Measurements from ENCODE around the gene UNC5CL. TPM values are rescaled to one million over a fixed set of nuclear protein-coding genes. Genes with fewer than 3 reads are reported as not detected.

UNC5CL gene
- total and polyA plus RNA-seq, 2 of the 4 experiments (the other 2 are of a cell fraction), result not detected

DNA sequence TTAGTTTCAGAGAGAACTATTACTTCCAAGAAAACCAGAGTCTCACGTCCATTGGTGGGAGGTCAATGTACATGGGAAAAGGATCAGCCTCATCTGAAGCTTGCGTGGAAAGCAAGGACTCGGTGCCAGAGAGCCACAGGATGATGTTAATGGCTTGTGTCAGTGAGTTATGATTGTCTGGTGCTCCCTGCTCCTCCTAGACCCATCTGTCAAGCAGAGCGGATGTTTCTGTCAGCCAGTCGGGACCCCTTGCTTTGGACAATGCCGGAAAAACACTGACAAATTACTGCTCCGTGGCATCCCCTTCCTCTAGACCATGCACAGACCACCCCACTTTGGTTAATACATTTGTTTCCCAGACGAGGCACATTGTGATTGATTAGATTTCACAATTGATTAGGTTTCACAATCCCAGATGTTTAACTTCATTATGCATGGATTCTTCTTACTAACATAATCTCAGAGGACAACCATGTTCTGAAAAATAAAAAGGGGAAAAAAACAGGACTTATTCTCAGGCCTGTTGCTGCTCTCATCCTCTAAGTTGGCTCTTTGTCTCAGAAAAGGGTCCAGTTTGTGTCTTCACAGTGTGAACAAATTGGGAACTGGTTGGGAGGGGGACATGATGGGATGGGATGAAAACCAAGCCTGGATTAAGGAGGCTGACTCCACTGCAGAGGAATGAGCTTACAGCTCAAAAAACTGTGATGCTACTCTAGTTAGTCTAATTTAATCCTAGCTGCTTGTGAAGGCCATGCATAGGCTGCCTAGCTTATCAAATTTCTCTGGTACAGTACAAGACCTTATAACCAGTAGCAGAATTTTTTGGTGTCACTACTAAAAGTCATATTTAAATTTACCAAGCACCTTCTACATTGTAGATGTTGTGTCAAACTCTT lies 51.9 kb downstream of the UNC5CL start:
- H3K18ac ChIP-seq (ENCODE audit: low read depth, low read length), result no peak overlapping the region
- H3K56ac ChIP-seq (ENCODE audit: extremely low read depth, insufficient read depth, low read length), result no peak overlapping the region
- H2AFZ ChIP-seq (replicated peaks; ENCODE audit: low read length, poor library complexity), result no peak overlapping the region
- H3K79me1 ChIP-seq (ENCODE audit: low read depth in 1 of 2, low read length in 2 of 2), result no peaks in the 10 kb centered on the region
- dilution Hi-C loops (cut with HindIII; ENCODE audit: low sequenced_read_pairs, unreplicated experiment), result no loop called here
- H3K14ac ChIP-seq (replicated peaks; ENCODE audit: low read depth, low read length), result no peak overlapping the region
- TF ChIP-seq MAZ (IDR thresholded peaks at IDR 0.05; ENCODE audit: borderline replicate concordance, low read depth, low read length) (no peak), FOS (IDR thresholded peaks at IDR 0.05; ENCODE audit: low read depth, low read length) (no peak), MXI1 (IDR thresholded peaks at IDR 0.05; ENCODE audit: borderline replicate concordance, low read depth, low read length) (no peak), RAD21 (IDR thresholded peaks at IDR 0.05; ENCODE audit: low read length) (no peak), RFX5 (IDR thresholded peaks at IDR 0.05; ENCODE audit: low read depth, low read length) (no peak)
- TF ChIP-seq, protein P1, sequence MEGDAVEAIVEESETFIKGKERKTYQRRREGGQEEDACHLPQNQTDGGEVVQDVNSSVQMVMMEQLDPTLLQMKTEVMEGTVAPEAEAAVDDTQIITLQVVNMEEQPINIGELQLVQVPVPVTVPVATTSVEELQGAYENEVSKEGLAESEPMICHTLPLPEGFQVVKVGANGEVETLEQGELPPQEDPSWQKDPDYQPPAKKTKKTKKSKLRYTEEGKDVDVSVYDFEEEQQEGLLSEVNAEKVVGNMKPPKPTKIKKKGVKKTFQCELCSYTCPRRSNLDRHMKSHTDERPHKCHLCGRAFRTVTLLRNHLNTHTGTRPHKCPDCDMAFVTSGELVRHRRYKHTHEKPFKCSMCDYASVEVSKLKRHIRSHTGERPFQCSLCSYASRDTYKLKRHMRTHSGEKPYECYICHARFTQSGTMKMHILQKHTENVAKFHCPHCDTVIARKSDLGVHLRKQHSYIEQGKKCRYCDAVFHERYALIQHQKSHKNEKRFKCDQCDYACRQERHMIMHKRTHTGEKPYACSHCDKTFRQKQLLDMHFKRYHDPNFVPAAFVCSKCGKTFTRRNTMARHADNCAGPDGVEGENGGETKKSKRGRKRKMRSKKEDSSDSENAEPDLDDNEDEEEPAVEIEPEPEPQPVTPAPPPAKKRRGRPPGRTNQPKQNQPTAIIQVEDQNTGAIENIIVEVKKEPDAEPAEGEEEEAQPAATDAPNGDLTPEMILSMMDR (conservative IDR thresholded peaks at IDR 0.05; ENCODE audit: low read depth, low read length), result no peak
- H3K4me1 ChIP-seq (ENCODE audit: control insufficient read depth, insufficient read depth, low read length), result no peaks in the 10 kb centered on the region; the same call in 1 of the 2 replicates
- H2BK120ac ChIP-seq (ENCODE audit: low read depth, low read length), result no peak overlapping the region
- no peaks in the 10 kb centered on the region; the same call in 1 of the 2 replicates for H3K9me3 ChIP-seq (ENCODE audit: control insufficient read depth, insufficient read depth, low read length)
- H2BK20ac ChIP-seq (ENCODE audit: low read depth, low read length), result no peak overlapping the region
- POLR2A ChIA-PET (ENCODE audit: unreplicated experiment), result no interaction called here
- peaks cover 27% of the 10 kb centered on the region for H3K27me3 ChIP-seq (ENCODE audit: control insufficient read depth, insufficient read depth, low read length)
- no peak overlapping the region for H3K9ac ChIP-seq (ENCODE audit: low read depth, low read length)
- no peaks in the 10 kb centered on the region for H3K36me3 ChIP-seq (ENCODE audit: control insufficient read depth, insufficient read depth, low read length)
- no TSS peak for BruUV-seq (replicated peaks)
- no peak overlapping the region for H2BK5ac ChIP-seq (ENCODE audit: low read depth, low read length, poor library complexity, severe bottlenecking)
- no CpG with 5 or more reads among the region's 8 CpGs for WGBS, 2 experiments (ENCODE audit: extremely low coverage in 2 of 2, insufficient read length in 1 of 2)
- no peak for DNase-seq
- H3K4me2 ChIP-seq (ENCODE audit: low read depth, low read length), result no peak overlapping the region
- intact Hi-C loops (cut with micrococcal nuclease), result no loop called here
- H2AK9ac ChIP-seq (replicated peaks; ENCODE audit: low read depth, low read length, poor library complexity), result no peak overlapping the region
- H4K5ac ChIP-seq (ENCODE audit: low read depth, low read length), result no peak overlapping the region
- in situ Hi-C loops (cut with MboI; ENCODE audit: low sequenced_read_pairs), result no loop called here
- no peaks in the 10 kb centered on the region for H3K9me1 ChIP-seq (ENCODE audit: insufficient read depth, low read length)
- no peaks in the 10 kb centered on the region for H4K20me1 ChIP-seq (ENCODE audit: insufficient read depth, low read length)
- H3K27ac ChIP-seq (ENCODE audit: insufficient read depth, low read length), result no peak overlapping the region
- no peak overlapping the region for H3K23ac ChIP-seq (ENCODE audit: low read depth, low read length)
- H4K91ac ChIP-seq (ENCODE audit: insufficient read depth, low read depth, low read length), result no peak overlapping the region
- no peak overlapping the region for H2AK5ac ChIP-seq (ENCODE audit: low read depth, low read length)
- CTCF ChIA-PET, result no interaction called here
- H3K4me3 ChIP-seq (ENCODE audit: insufficient read depth, low read depth, low read length), result no peak overlapping the region
- no peak for ATAC-seq (ENCODE audit: low read depth)
- no peak overlapping the region for H2BK15ac ChIP-seq (ENCODE audit: low read depth, low read length)
- H4K8ac ChIP-seq (ENCODE audit: low read depth in 2 of 2, low read length in 2 of 2), result no peak overlapping the region
- no peak overlapping the region for H3K4ac ChIP-seq (ENCODE audit: low read depth, low read length)

Data from IMR-90 (cell line).